ENCODE results near the gene DCAF16. TPM values are rescaled to one million over a fixed set of nuclear protein-coding genes. Genes with fewer than 3 reads are reported as not detected.

DCAF16 gene
- total RNA-seq, 2 experiments from 2014 or later: 41.7 to 42.0 TPM

- ChIA-PET POLR2A (no interaction called here), CTCF (no interaction called here)
- H3K36me3 Mint-ChIP-seq (ENCODE audit: low read depth): no peaks in the 10 kb centered on the region
- peaks cover 8% of the 10 kb centered on the region for H3K4me1 Mint-ChIP-seq
- H3K27ac Mint-ChIP-seq: no peak overlapping the region
- peaks cover 40% of the 10 kb centered on the region for H3K27me3 Mint-ChIP-seq
- H3K9me3 Mint-ChIP-seq: no peaks in the 10 kb centered on the region
- no peak for DNase-seq
- no peak overlapping the region for H3K4me3 Mint-ChIP-seq
These were observed 32.1 kb downstream of the DCAF16 start for GRCh38 chr4:17778431-17778830.

GRCh38 chr4:17773135-17773698 lies 37.3 kb downstream of the DCAF16 start:
- Mint-ChIP-seq H3K36me3 (ENCODE audit: low read depth) (no peaks in the 10 kb centered on the region), H3K27ac (no peak overlapping the region), H3K9me3 (no peaks in the 10 kb centered on the region), H3K27me3 (peaks cover 6% of the 10 kb centered on the region), H3K4me3 (no peak overlapping the region), H3K4me1 (no peaks in the 10 kb centered on the region)
- ChIA-PET POLR2A (no interaction called here), CTCF (no interaction called here)
- no peak for DNase-seq

DNA sequence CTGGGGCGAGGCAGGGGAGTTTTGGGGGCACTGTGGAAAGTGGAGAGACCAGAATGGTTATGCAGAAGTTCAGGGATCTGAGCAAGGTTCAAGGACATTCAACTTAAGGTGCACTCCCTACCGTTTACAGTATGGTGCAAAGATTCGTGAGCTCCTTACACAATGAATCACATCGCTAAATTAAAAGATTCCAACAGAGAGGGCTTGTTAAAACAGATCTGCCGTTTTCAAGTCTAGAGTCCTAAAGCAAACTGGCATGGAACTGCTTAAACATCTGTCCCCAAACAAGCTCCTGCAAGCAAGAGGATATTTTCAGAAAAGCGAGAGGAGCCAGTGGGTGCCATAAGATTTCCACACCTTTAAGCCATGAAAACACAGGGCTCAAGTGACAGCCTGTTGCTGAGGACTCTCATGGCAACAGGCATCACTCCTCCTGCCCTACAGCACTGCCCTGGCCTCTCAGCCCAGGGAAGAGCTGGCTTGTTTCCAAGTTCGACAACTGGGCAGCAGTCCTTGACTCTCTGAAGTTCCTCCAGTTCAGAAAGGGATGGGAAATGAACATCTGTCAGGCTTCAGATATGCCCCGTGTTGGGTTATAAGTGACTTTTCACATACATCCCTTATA lies 39.2 kb downstream of the DCAF16 start:
- Mint-ChIP-seq H3K9me3 (peaks cover under 1% of the 10 kb centered on the region), H3K36me3 (ENCODE audit: low read depth) (no peaks in the 10 kb centered on the region), H3K27ac (no peak overlapping the region), H3K4me3 (no peak overlapping the region), H3K4me1 (no peaks in the 10 kb centered on the region), H3K27me3 (no peaks in the 10 kb centered on the region)
- no peak for DNase-seq
- ChIA-PET CTCF (interaction anchor here (0.6 kb wide), 1 partner anchor 193 kb away, joined by 3 read pairs; no protein-coding TSS in a partner anchor), POLR2A (no interaction called here)

GRCh38 chr4:17770845-17771244 lies 39.7 kb downstream of the DCAF16 start:
- ChIA-PET CTCF (interaction anchor here (0.6 kb wide), 1 partner anchor 194 kb away, joined by 3 read pairs; no protein-coding TSS in a partner anchor), POLR2A (no interaction called here)
- Mint-ChIP-seq H3K9me3 (peaks cover 6% of the 10 kb centered on the region), H3K4me1 (peaks cover under 1% of the 10 kb centered on the region), H3K27me3 (no peaks in the 10 kb centered on the region), H3K27ac (no peak overlapping the region), H3K4me3 (no peak overlapping the region), H3K36me3 (ENCODE audit: low read depth) (no peaks in the 10 kb centered on the region)
- no peak for DNase-seq

DNA sequence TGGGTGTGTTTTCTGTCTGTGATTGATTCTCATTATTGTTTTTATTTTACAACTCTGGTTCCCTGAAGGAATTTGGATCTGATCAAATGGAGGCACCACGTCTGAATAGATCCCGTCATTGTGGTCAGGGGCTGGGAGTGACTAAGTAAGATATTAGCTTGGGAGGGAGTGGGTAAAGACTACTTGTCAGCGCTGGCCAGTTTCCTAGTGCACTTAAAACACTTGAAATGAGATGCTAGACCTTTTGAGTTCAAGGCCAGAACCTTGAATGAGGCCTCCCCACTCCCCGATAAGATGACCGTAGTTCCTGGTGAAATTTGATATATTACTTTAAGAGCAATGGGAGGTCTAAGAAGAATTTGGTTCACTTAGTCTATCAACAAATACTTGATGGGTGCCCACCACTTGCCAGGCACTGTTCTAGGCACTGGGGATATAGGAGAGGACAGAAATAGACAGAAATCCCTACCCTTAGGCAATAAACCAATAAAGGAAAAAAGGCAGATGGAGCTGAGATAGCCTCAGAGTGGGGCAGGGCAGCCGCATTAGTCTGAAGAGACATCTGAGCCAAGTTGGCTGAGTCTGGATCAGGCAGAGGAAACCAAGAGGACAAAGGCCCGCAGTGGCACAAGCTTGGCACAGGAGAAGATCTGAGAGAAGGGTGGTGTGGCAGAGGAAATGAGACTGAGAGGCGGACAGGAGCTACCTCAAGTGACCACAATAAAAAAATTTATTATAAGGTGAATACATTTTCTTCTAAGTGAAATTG lies 41.0 kb downstream of the DCAF16 start:
- Mint-ChIP-seq H3K27me3 (no peaks in the 10 kb centered on the region), H3K4me1 (peaks cover 2% of the 10 kb centered on the region), H3K27ac (no peak overlapping the region), H3K4me3 (no peak overlapping the region), H3K36me3 (ENCODE audit: low read depth) (no peaks in the 10 kb centered on the region), H3K9me3 (peaks cover 7% of the 10 kb centered on the region)
- DNase-seq: no peak
- POLR2A ChIA-PET: no interaction called here
- CTCF ChIA-PET: no interaction called here

DNA sequence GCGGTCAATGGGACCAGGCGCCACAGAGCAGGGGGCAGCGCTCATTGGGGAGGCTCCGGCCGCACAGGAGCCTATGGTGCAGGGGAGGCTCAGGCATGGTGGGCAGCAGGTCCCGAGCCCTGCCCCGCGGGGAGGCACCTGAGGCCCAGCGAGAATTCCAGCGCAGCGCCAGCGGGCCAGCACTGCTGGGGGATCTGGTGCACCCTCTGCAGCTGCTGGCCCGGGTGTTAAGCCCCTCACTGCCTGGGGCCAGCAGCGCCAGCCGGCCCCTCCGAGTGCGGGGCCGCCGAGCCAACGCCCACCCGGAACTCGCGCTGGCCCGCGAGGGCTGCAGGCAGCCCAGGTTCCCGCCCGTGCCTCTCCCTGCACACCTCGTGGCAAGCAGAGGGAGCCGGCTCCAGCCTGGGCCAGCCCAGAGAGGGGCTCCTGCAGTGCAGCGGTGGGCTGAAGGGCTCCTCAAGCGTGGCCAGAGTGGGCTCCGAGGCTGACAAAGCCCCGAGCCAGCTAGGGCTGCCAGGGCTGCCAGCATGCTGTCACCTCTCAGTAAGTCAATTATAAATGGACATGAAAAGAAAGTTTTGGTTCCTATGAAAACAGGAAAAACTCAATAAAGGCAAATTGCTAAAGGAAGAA lies 43.6 kb downstream of the DCAF16 start:
- H3K36me3 Mint-ChIP-seq (ENCODE audit: low read depth): no peaks in the 10 kb centered on the region
- CTCF ChIA-PET: no interaction called here
- POLR2A ChIA-PET: no interaction called here
- DNase-seq: no peak
- peaks cover 2% of the 10 kb centered on the region for H3K4me1 Mint-ChIP-seq
- peaks cover 7% of the 10 kb centered on the region for H3K9me3 Mint-ChIP-seq
- H3K4me3 Mint-ChIP-seq: no peak overlapping the region
- H3K27me3 Mint-ChIP-seq: no peaks in the 10 kb centered on the region
- no peak overlapping the region for H3K27ac Mint-ChIP-seq

DNA sequence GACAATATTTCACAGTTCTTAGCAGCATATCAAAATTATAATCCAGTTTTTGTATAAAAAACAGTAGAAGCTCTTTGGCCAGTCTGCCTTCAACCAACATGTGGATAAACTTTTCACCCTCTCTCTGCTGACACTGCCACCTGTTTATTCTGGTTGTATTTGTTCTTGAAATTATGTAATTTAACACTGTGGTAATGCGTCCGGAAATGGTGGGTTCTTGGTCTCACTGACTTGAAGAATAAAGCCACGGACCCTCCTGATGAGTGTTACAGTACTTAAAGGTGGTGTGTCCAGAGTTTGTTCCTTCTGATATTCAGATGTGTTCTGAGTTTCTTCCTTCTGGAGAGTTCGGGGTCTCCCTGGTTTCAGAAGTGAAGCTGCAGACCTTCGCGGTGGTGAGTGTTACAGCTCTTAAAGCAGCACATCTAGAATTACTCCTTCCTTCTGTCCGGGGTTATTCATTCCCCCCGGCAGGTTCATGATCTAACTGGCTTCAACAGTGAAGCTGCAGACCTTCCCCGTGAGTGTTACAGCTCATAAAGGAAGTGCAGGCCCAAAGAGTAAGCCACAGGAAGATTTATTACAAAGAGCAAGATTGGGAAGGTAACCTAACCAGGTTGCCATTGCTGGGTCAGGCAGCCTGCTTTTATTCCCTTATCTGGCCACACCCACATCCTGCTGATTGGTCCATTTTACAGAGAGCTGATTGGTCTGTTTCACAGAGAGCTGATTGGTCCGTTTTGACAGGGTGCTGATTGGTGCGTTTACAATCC lies 44.9 kb downstream of the DCAF16 start:
- no peak overlapping the region for H3K27ac Mint-ChIP-seq
- DNase-seq: no peak
- H3K4me1 Mint-ChIP-seq: peaks cover 2% of the 10 kb centered on the region
- no peak overlapping the region for H3K4me3 Mint-ChIP-seq
- ChIA-PET CTCF (no interaction called here), POLR2A (no interaction called here)
- no peaks in the 10 kb centered on the region for H3K36me3 Mint-ChIP-seq (ENCODE audit: low read depth)
- no peaks in the 10 kb centered on the region for H3K27me3 Mint-ChIP-seq
- peaks cover 7% of the 10 kb centered on the region for H3K9me3 Mint-ChIP-seq

DNA sequence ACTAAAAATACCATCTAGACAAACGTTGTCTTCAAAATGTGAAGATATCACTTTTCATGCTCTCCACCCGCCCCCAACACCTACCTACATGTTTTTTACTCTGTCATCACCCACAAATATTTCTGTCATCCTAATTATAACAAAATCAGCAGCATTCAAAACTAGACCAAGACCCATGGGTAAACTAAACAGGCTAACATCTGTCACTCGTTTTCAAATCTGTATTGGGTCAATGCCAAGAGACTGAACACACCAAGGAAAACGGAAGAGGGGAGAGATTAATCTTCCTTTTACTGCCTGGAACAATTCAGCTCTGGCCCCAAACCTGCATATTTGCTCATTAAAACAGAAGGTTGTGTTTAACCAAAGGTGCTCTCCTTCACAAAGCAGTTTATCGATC lies 46.6 kb downstream of the DCAF16 start:
- Mint-ChIP-seq H3K4me3 (no peak overlapping the region), H3K27me3 (no peaks in the 10 kb centered on the region), H3K27ac (no peak overlapping the region), H3K4me1 (peaks cover 2% of the 10 kb centered on the region), H3K9me3 (peaks cover 7% of the 10 kb centered on the region), H3K36me3 (ENCODE audit: low read depth) (no peaks in the 10 kb centered on the region)
- DNase-seq: no peak
- POLR2A ChIA-PET: no interaction called here
- CTCF ChIA-PET: no interaction called here

- Mint-ChIP-seq H3K27me3 (no peaks in the 10 kb centered on the region), H3K9me3 (peaks cover 7% of the 10 kb centered on the region), H3K4me3 (no peak overlapping the region), H3K27ac (no peak overlapping the region), H3K36me3 (ENCODE audit: low read depth) (no peaks in the 10 kb centered on the region), H3K4me1 (peaks cover 2% of the 10 kb centered on the region)
- ChIA-PET CTCF (no interaction called here), POLR2A (no interaction called here)
- no peak for DNase-seq
These were observed 47.1 kb downstream of the DCAF16 start for GRCh38 chr4:17763416-17763815.

GRCh38 chr4:17762726-17763125 lies 47.8 kb downstream of the DCAF16 start:
- CTCF ChIA-PET: no interaction called here
- Mint-ChIP-seq H3K27ac (no peak overlapping the region), H3K9me3 (peaks cover 7% of the 10 kb centered on the region), H3K27me3 (peaks cover 2% of the 10 kb centered on the region), H3K4me1 (peaks cover 2% of the 10 kb centered on the region), H3K4me3 (no peak overlapping the region), H3K36me3 (ENCODE audit: low read depth) (no peaks in the 10 kb centered on the region)
- no peak for DNase-seq
- POLR2A ChIA-PET: no interaction called here

- H3K9me3 Mint-ChIP-seq: peaks cover 3% of the 10 kb centered on the region
- H3K27ac Mint-ChIP-seq: no peak overlapping the region
- DNase-seq: no peak
- ChIA-PET CTCF (no interaction called here), POLR2A (no interaction called here)
- no peak overlapping the region for H3K4me3 Mint-ChIP-seq
- peaks cover 4% of the 10 kb centered on the region for H3K27me3 Mint-ChIP-seq
- H3K36me3 Mint-ChIP-seq (ENCODE audit: low read depth): no peaks in the 10 kb centered on the region
- peaks cover 2% of the 10 kb centered on the region for H3K4me1 Mint-ChIP-seq
These were observed 49.5 kb downstream of the DCAF16 start for GRCh38 chr4:17761062-17761461.

- Mint-ChIP-seq H3K4me1 (no peaks in the 10 kb centered on the region), H3K27me3 (peaks cover 7% of the 10 kb centered on the region), H3K27ac (no peak overlapping the region), H3K9me3 (no peaks in the 10 kb centered on the region), H3K4me3 (no peak overlapping the region), H3K36me3 (ENCODE audit: low read depth) (no peaks in the 10 kb centered on the region)
- no peak for DNase-seq
- ChIA-PET CTCF (no interaction called here), POLR2A (no interaction called here)
These were observed 49.9 kb downstream of the DCAF16 start for GRCh38 chr4:17760626-17761025.

DNA sequence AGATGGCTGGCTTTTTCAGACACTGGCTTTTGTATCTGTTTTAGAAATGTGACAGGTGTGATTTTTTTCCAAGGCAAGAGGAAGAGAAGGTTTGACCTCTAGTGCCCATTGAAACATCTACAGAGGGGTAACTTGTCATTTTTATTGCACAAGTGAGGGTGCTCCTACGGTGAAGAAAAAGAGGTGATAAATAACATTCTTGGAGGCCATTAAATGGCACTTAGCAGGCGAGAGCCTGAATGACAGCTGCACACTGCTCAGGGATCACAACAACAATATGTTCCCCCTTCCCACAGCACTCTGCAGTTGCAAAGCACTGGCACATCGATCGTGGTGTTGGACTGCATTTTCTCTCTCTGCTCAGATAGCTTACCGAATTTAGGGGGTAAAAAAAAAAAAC lies 52.1 kb downstream of the DCAF16 start:
- ChIA-PET POLR2A (no interaction called here), CTCF (no interaction called here)
- peaks cover 15% of the 10 kb centered on the region for H3K27me3 Mint-ChIP-seq
- no peaks in the 10 kb centered on the region for H3K4me1 Mint-ChIP-seq
- no peak overlapping the region for H3K4me3 Mint-ChIP-seq
- H3K27ac Mint-ChIP-seq: no peak overlapping the region
- no peaks in the 10 kb centered on the region for H3K36me3 Mint-ChIP-seq (ENCODE audit: low read depth)
- no peak for DNase-seq
- no peaks in the 10 kb centered on the region for H3K9me3 Mint-ChIP-seq
